Gastroesophageal sphincter (tissue), 3 donors: ENCODE data around the gene BRD8.
"Not testable (repeated sequence)": the region's sequence is repeated elsewhere in the genome, so short reads cannot be mapped to it uniquely, and the experiment has no call there.

Experiments
- CTCF ChIP-seq, 4 experiments: fragments of 200-600 bp in 2 of 4; fragments of 450-650 bp in 2 of 4; sonication (generic) in 1 of 4; IDR thresholded peaks; one replicate each; pipeline ENCODE4 v1.5.1; 2017 to 2019; ENCODE audit warnings: antibody characterized with exemption in 4 of 4, mild to moderate bottlenecking in 2 of 4, moderate library complexity in 2 of 4
- EP300 ChIP-seq: sonication (generic); formaldehyde crosslinking; IDR thresholded peaks from one replicate; pipeline ENCODE4 v1.6.1; 2017; ENCODE audit warnings: antibody characterized with exemption, mild to moderate bottlenecking
- POLR2A ChIP-seq, 2 donors: fragments of 450-650 bp; IDR thresholded peaks; one replicate each; pipeline ENCODE4 v1.6.1; 2017; ENCODE audit warnings: antibody characterized with exemption in 2 of 2, mild to moderate bottlenecking in 2 of 2, moderate library complexity in 1 of 2
- POLR2AphosphoS5 ChIP-seq: sonication (generic); formaldehyde crosslinking; IDR thresholded peaks from one replicate; pipeline ENCODE4 v1.6.1; 2017; ENCODE audit warnings: antibody characterized with exemption

GRCh38 chr5:138155977-138156376 is 22.5 kb downstream of the BRD8 start:
- not testable (repeated sequence) for TF ChIP-seq POLR2AphosphoS5; POLR2A (IDR thresholded peaks at IDR 0.05); EP300; CTCF (IDR thresholded peaks at IDR 0.05)
